Loucy (cell line): ENCODE data around the gene SMCO2.

Experiments used
- EZH2phosphoT487 ChIP-seq: fragments of 200-600 bp; IDR thresholded peaks from 2 replicates; pipeline ENCODE4 v1.6.1; 2018; ENCODE audit warnings: antibody characterized with exemption, mild to moderate bottlenecking, moderate library complexity, borderline replicate concordance
- TF ChIP-seq, protein P1 (sequence below): fragments of 200-600 bp; sonication (generic); conservative IDR thresholded peaks from 2 replicates; pipeline ENCODE4 v1.5.1; 2014; ENCODE audit warnings: mild to moderate bottlenecking, antibody characterized with exemption, low read length

DNA sequence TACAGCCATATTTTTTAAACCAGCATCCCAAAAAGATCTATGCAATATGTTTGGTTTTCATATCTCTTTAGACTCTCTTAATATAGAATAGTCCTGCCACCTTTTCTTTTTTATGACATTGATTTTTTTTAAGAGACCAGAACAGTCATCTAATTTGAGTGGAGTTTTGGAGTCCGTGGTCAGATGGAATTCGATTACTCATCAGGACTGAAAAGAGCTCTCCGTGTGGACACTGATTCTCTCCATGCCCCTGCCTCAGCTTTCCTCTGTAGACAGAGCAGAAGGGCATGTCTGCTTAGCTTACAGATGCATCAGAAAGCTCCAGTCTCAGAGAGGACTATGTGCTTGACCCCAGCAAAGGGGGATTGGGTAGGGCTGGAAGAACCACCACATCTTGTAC, 27.8 kb downstream of the SMCO2 start:
- TF ChIP-seq, protein P1, sequence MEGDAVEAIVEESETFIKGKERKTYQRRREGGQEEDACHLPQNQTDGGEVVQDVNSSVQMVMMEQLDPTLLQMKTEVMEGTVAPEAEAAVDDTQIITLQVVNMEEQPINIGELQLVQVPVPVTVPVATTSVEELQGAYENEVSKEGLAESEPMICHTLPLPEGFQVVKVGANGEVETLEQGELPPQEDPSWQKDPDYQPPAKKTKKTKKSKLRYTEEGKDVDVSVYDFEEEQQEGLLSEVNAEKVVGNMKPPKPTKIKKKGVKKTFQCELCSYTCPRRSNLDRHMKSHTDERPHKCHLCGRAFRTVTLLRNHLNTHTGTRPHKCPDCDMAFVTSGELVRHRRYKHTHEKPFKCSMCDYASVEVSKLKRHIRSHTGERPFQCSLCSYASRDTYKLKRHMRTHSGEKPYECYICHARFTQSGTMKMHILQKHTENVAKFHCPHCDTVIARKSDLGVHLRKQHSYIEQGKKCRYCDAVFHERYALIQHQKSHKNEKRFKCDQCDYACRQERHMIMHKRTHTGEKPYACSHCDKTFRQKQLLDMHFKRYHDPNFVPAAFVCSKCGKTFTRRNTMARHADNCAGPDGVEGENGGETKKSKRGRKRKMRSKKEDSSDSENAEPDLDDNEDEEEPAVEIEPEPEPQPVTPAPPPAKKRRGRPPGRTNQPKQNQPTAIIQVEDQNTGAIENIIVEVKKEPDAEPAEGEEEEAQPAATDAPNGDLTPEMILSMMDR, result no peak
- TF ChIP-seq EZH2phosphoT487, result no peak
